ENCODE measurements around the gene ARSD.
"Not testable (repeated sequence)": the region's sequence is repeated elsewhere in the genome, so short reads cannot be mapped to it uniquely, and the experiment has no call there.

The ARSD gene

GRCh38 chrX:2889706-2890490, 39.2 kb downstream of the ARSD start:
- DNase-seq = not testable (repeated sequence)

- DNase-seq = no peak
These were observed 40.0 kb downstream of the ARSD start for GRCh38 chrX:2889045-2889605.

- no peak for DNase-seq
These were observed 40.8 kb downstream of the ARSD start for GRCh38 chrX:2888309-2888708.

GRCh38 chrX:2883770-2884169, 45.4 kb downstream of the ARSD start:
- no peak for DNase-seq

GRCh38 chrX:2879670-2880069, 49.5 kb downstream of the ARSD start:
- DNase-seq = no peak

GRCh38 chrX:2878563-2878962, 50.6 kb downstream of the ARSD start:
- no peak for DNase-seq

GRCh38 chrX:2875798-2876399, 53.2 kb downstream of the ARSD start:
- DNase-seq = no peak

- DNase-seq = no peak
These were observed 54.0 kb downstream of the ARSD start for GRCh38 chrX:2875136-2875481.

GRCh38 chrX:2874222-2875135, 54.7 kb downstream of the ARSD start:
- no peak for DNase-seq

- no peak for DNase-seq
These were observed 56.4 kb downstream of the ARSD start for GRCh38 chrX:2872671-2873277.

GRCh38 chrX:2871831-2872230, 57.3 kb downstream of the ARSD start:
- no peak for DNase-seq

- no peak for DNase-seq
These were observed 58.5 kb downstream of the ARSD start for GRCh38 chrX:2870650-2871049.

- DNase-seq = no peak
These were observed 61.9 kb downstream of the ARSD start for GRCh38 chrX:2867206-2867605.

GRCh38 chrX:2863646-2864045, 65.5 kb downstream of the ARSD start:
- no peak for DNase-seq

- no peak for DNase-seq
These were observed 66.7 kb downstream of the ARSD start for GRCh38 chrX:2862404-2862803.

- no peak for DNase-seq
These were observed 69.8 kb downstream of the ARSD start for GRCh38 chrX:2859197-2859797.

- DNase-seq = no peak
These were observed 71.6 kb downstream of the ARSD start for GRCh38 chrX:2857566-2857965.

- DNase-seq = no peak
These were observed 73.4 kb downstream of the ARSD start for GRCh38 chrX:2855761-2856160.

- no peak for DNase-seq
These were observed 74.2 kb downstream of the ARSD start for GRCh38 chrX:2854918-2855317.
